ENCODE data around the gene MINDY4.

GRCh38 chr7:30890226-30890625 is 119.0 kb downstream of the MINDY4 start:
- TF ChIP-seq, protein P1, sequence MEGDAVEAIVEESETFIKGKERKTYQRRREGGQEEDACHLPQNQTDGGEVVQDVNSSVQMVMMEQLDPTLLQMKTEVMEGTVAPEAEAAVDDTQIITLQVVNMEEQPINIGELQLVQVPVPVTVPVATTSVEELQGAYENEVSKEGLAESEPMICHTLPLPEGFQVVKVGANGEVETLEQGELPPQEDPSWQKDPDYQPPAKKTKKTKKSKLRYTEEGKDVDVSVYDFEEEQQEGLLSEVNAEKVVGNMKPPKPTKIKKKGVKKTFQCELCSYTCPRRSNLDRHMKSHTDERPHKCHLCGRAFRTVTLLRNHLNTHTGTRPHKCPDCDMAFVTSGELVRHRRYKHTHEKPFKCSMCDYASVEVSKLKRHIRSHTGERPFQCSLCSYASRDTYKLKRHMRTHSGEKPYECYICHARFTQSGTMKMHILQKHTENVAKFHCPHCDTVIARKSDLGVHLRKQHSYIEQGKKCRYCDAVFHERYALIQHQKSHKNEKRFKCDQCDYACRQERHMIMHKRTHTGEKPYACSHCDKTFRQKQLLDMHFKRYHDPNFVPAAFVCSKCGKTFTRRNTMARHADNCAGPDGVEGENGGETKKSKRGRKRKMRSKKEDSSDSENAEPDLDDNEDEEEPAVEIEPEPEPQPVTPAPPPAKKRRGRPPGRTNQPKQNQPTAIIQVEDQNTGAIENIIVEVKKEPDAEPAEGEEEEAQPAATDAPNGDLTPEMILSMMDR (IDR thresholded peaks at IDR 0.05), result no peak
- TF ChIP-seq POLR2A (IDR thresholded peaks at IDR 0.05) (no peak), POLR2AphosphoS5 (IDR thresholded peaks at IDR 0.05) (no peak)
